Measurements from ENCODE around the gene PODXL2. TPM values are rescaled to one million over a fixed set of nuclear protein-coding genes. Genes with fewer than 3 reads are reported as not detected.

PODXL2 gene
- total and polyA plus RNA-seq, 2 of the 8 experiments (the other 6 are each of a cell fraction or from before 2014, with no cell fraction given), result 27.6 to 31.6 TPM

- TF ChIP-seq SP4 (IDR thresholded peaks at IDR 0.05; ENCODE audit: low read length) (no peak), CHD2 (IDR thresholded peaks at IDR 0.05; ENCODE audit: low read length) (no peak)
Observed at GRCh38 chr3:127701280-127701911, 72.4 kb downstream of the PODXL2 start (continued).

All from H1 (cell line).